Subcutaneous adipose tissue (tissue), 4 donors: ENCODE measurements around the gene CSF3. TPM values are rescaled to one million over a fixed set of nuclear protein-coding genes. Genes with fewer than 3 reads are reported as not detected.

Source experiments
- CTCF ChIP-seq: fragments of 450-650 bp; IDR thresholded peaks from one replicate; pipeline ENCODE4 v1.5.1; 2016; ENCODE audit warnings: low read depth, mild to moderate bottlenecking, control low read depth, antibody characterized with exemption, moderate library complexity
- total RNA-seq, 4 donors: library from RNA; depleted of rRNA; stranded (reverse); fragments of >200 nt; gene quantifications; one replicate each; pipeline ENCODE4 v1.1.0, GENCODE V29; 2016

CSF3 gene
- total RNA-seq, 4 donors from 2014 or later, result not detected

- TF ChIP-seq CTCF, result no peak
Observed at GRCh38 chr17:40017422-40018080, 2.3 kb downstream of the CSF3 start.

- TF ChIP-seq CTCF, result no peak
Observed at GRCh38 chr17:40018211-40019121, 3.2 kb downstream of the CSF3 start.

- no peak for TF ChIP-seq CTCF
Observed at GRCh38 chr17:40019140-40019991, 4.1 kb downstream of the CSF3 start.

- no peak for TF ChIP-seq CTCF
Observed at GRCh38 chr17:40020146-40020545, 4.9 kb downstream of the CSF3 start.

GRCh38 chr17:40021451-40021971 lies 6.3 kb downstream of the CSF3 start:
- TF ChIP-seq CTCF, result no peak

- no peak for TF ChIP-seq CTCF
Observed at GRCh38 chr17:40022497-40022896, 7.3 kb downstream of the CSF3 start.
